Measurements from ENCODE around the gene ANKRD24. TPM values are rescaled to one million over a fixed set of nuclear protein-coding genes. Genes with fewer than 3 reads are reported as not detected.

ANKRD24 gene
- total RNA-seq, 1 donor from 2014 or later = 0.89 TPM

DNA sequence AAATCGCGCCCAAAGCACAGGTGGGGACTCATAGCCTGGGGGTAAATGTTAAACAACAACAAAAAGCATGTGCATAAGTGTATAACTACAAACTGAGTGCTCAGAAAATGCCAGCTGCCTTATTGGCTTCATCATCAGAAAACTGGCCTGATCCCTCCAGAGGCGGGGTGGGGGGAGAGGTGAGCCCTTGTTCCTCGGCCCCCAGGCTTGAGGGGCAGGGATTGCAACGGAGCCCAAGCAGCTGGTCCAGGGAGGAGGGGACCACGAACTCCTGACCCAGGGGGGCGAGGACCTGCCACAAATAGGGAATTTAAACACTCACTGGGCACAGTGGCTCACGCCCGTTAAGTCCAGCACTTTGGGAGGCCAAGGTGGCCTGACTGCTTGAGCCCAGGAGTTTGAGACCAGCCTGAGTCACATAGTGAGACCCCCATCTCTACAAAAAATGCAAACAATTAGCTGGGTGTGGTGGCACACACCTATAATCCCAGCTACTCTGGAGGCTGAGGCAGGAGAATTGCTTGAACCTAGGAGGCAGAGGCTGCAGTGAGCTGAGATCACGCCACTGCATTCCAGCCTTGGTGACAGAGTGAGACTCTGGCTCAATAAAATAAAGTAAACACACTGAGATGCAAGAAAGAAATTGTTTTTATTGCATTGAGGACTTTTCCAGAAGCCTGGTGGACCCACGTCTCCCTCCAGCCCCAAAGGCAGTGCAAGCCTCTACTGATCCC, 8.8 kb upstream of the ANKRD24 start:
- Mint-ChIP-seq H3K4me3 (ENCODE audit: unreplicated experiment) (no peak overlapping the region), H3K27ac (ENCODE audit: unreplicated experiment) (no peak overlapping the region), H3K4me1 (ENCODE audit: unreplicated experiment) (peaks cover 4% of the 10 kb centered on the region), H3K9me3 (ENCODE audit: unreplicated experiment) (no peaks in the 10 kb centered on the region), H3K36me3 (ENCODE audit: unreplicated experiment) (no peaks in the 10 kb centered on the region), H3K27me3 (ENCODE audit: unreplicated experiment) (peaks cover 9% of the 10 kb centered on the region)
- no peak for DNase-seq (ENCODE audit: extremely low spot score, unreplicated experiment)
- TF ChIP-seq CTCF (IDR thresholded peaks at IDR 0.05) = no peak

DNA sequence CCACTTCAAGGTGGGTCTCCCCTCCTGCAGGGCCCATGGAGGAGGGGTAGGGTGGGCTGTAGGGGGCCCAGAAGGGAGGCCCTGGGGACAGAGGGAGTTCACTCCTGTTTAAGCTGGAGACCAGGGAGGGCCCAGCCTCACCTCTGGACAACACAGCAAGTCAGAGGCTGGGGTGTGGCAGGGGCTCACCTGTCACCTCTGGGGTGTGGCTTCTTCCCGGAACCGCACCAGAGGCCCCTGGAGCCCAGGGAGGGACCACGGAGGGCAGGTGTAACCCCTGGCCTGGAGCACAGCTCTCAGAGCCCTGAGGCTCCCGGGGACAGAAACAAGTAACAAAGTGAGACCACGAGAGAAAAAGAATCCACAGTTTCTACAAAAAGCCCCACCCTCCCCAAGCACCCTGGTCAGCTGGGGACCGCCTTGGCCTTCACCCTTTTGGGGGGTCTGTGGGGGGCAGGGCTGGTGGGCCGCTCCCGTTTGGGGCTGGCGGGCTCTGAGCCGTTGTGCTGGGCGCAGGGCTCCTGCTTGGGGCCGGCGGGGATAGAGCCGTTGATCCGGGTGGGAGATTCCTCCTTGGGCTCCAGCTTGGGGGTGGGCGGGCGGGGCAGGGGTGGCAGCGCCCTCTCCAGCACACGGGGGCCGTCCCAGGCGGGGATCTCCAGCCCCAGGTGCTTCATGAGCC, 8.1 kb upstream of the ANKRD24 start:
- no peak for DNase-seq (ENCODE audit: extremely low spot score, unreplicated experiment)
- Mint-ChIP-seq H3K27ac (ENCODE audit: unreplicated experiment) (no peak overlapping the region), H3K36me3 (ENCODE audit: unreplicated experiment) (peaks cover 4% of the 10 kb centered on the region), H3K4me1 (ENCODE audit: unreplicated experiment) (peaks cover 4% of the 10 kb centered on the region), H3K4me3 (ENCODE audit: unreplicated experiment) (no peak overlapping the region), H3K9me3 (ENCODE audit: unreplicated experiment) (no peaks in the 10 kb centered on the region), H3K27me3 (ENCODE audit: unreplicated experiment) (peaks cover 6% of the 10 kb centered on the region)
- TF ChIP-seq CTCF (IDR thresholded peaks at IDR 0.05) = no peak

- no peaks in the 10 kb centered on the region for H3K9me3 Mint-ChIP-seq (ENCODE audit: unreplicated experiment)
- peaks cover 9% of the 10 kb centered on the region for H3K36me3 Mint-ChIP-seq (ENCODE audit: unreplicated experiment)
- H3K27ac Mint-ChIP-seq (ENCODE audit: unreplicated experiment) = no peak overlapping the region
- H3K4me1 Mint-ChIP-seq (ENCODE audit: unreplicated experiment) = peaks cover 4% of the 10 kb centered on the region
- H3K4me3 Mint-ChIP-seq (ENCODE audit: unreplicated experiment) = no peak overlapping the region
- H3K27me3 Mint-ChIP-seq (ENCODE audit: unreplicated experiment) = peaks cover 6% of the 10 kb centered on the region
- no peak for TF ChIP-seq CTCF (IDR thresholded peaks at IDR 0.05)
- DNase-seq (ENCODE audit: extremely low spot score, unreplicated experiment) = no peak
Measured at GRCh38 chr19:4174895-4175668, 7.4 kb upstream of the ANKRD24 start.

- peaks cover 9% of the 10 kb centered on the region for H3K36me3 Mint-ChIP-seq (ENCODE audit: unreplicated experiment)
- TF ChIP-seq CTCF (IDR thresholded peaks at IDR 0.05) = no peak
- no peak overlapping the region for H3K4me3 Mint-ChIP-seq (ENCODE audit: unreplicated experiment)
- peaks cover 6% of the 10 kb centered on the region for H3K27me3 Mint-ChIP-seq (ENCODE audit: unreplicated experiment)
- no peaks in the 10 kb centered on the region for H3K9me3 Mint-ChIP-seq (ENCODE audit: unreplicated experiment)
- no peak for DNase-seq (ENCODE audit: extremely low spot score, unreplicated experiment)
- H3K4me1 Mint-ChIP-seq (ENCODE audit: unreplicated experiment) = peaks cover 4% of the 10 kb centered on the region
- H3K27ac Mint-ChIP-seq (ENCODE audit: unreplicated experiment) = no peak overlapping the region
Measured at GRCh38 chr19:4175669-4175931, 6.9 kb upstream of the ANKRD24 start.

- no peak for TF ChIP-seq CTCF (IDR thresholded peaks at IDR 0.05)
- Mint-ChIP-seq H3K36me3 (ENCODE audit: unreplicated experiment) (peaks cover 9% of the 10 kb centered on the region), H3K27ac (ENCODE audit: unreplicated experiment) (no peak overlapping the region), H3K4me3 (ENCODE audit: unreplicated experiment) (no peak overlapping the region), H3K27me3 (ENCODE audit: unreplicated experiment) (peaks cover 3% of the 10 kb centered on the region), H3K9me3 (ENCODE audit: unreplicated experiment) (no peaks in the 10 kb centered on the region), H3K4me1 (ENCODE audit: unreplicated experiment) (peaks cover 11% of the 10 kb centered on the region)
- no peak for DNase-seq (ENCODE audit: extremely low spot score, unreplicated experiment)
Measured at GRCh38 chr19:4177146-4177545, 5.3 kb upstream of the ANKRD24 start.

All from osteocyte (in vitro differentiated cells).